Caco-2 (cell line): ENCODE results near the gene PFKFB3. TPM values are rescaled to one million over a fixed set of nuclear protein-coding genes. Genes with fewer than 3 reads are reported as not detected.
A peak's percentile ranks its signal among the peaks of the same experiment; 100 is the strongest.

Experiments
- BruUV-seq: library from RNA; stranded (reverse); fragments of 400-500 nt; replicated peaks from 2 replicates; lab custom pipeline; 2021; lab: Mats Ljungman, UMichigan
- CTCF ChIA-PET: fragments of 300-600 bp; sonication (Branson Sonifier 250); formaldehyde crosslinking; loops from one replicate; lab custom pipeline; 2022; ENCODE audit warnings: antibody characterized with exemption; lab: Charles Lee
- POLR2A ChIA-PET: fragments of 300-600 bp; sonication (Branson Sonifier 250); formaldehyde crosslinking; loops from one replicate; lab custom pipeline; 2022; ENCODE audit warnings: antibody characterized with exemption; lab: Charles Lee
- DNase-seq, 2 experiments: peaks; one replicate each; pipeline versions ENCODE4 v3.0.0 to v3.0.0-alpha.2; 2020 to 2022
- H3K27me3 ChIP-seq: replicated peaks from 2 replicates; pipeline ENCODE4 v1.6.0; 2011; ENCODE audit warnings: low read length; ENCODE audit not compliant: control insufficient read depth, insufficient read depth
- H3K36me3 ChIP-seq: 2 replicates; pipeline ENCODE4 v1.5.1; 2011; ENCODE audit warnings: low read length; ENCODE audit not compliant: control insufficient read depth, insufficient read depth
- H3K4me1 ChIP-seq: fragments of 250-450 bp; sonication (Bioruptor Pico); 2 replicates; pipeline ENCODE4 v1.5.1; 2020; ENCODE audit warnings: mild to moderate bottlenecking
- H3K4me3 ChIP-seq: 2 replicates; pipeline ENCODE4 v1.5.1; 2011; ENCODE audit warnings: low read depth, mild to moderate bottlenecking, control low read depth, low read length
- H3K9me3 ChIP-seq: fragments of 250-450 bp; sonication (Bioruptor Pico); 2 replicates; pipeline ENCODE4 v1.5.1; 2020; ENCODE audit warnings: mild to moderate bottlenecking, moderate library complexity
- H3K27ac Mint-ChIP-seq: one replicate; pipeline ENCODE4 v1.8.0; 2022; ENCODE audit warnings: mixed read lengths; ENCODE audit not compliant: unreplicated experiment
- H3K27me3 Mint-ChIP-seq: one replicate; pipeline ENCODE4 v1.8.0; 2022; ENCODE audit warnings: mixed read lengths; ENCODE audit not compliant: insufficient read depth, unreplicated experiment
- H3K36me3 Mint-ChIP-seq: one replicate; pipeline ENCODE4 v1.8.0; 2022; ENCODE audit warnings: mild to moderate bottlenecking, mixed read lengths; ENCODE audit not compliant: insufficient read depth, unreplicated experiment
- H3K4me1 Mint-ChIP-seq: one replicate; pipeline ENCODE4 v1.8.0; 2022; ENCODE audit warnings: low read depth, mixed read lengths; ENCODE audit not compliant: unreplicated experiment
- H3K4me3 Mint-ChIP-seq: one replicate; pipeline ENCODE4 v1.8.0; 2022; ENCODE audit warnings: mild to moderate bottlenecking, moderate library complexity, mixed read lengths; ENCODE audit not compliant: unreplicated experiment
- H3K9me3 Mint-ChIP-seq: one replicate; pipeline ENCODE4 v1.8.0; 2022; ENCODE audit warnings: mixed read lengths; ENCODE audit not compliant: unreplicated experiment
- CTCF ChIP-seq, 2 experiments: fragments of 200-600 bp in 1 of 2; IDR thresholded peaks; 1 replicate in 1 of 2; 2 replicates in 1 of 2; pipeline versions ENCODE4 v1.5.1 to v1.8.0; 2011 to 2022; ENCODE audit warnings: antibody characterized with exemption in 1 of 2, control low read depth in 1 of 2, inconsistent platforms in 1 of 2, low read depth in 1 of 2, low read length in 1 of 2, mild to moderate bottlenecking in 1 of 2, moderate library complexity in 1 of 2; ENCODE audit not compliant: insufficient read depth in 1 of 2, severe bottlenecking in 1 of 2, unreplicated experiment in 1 of 2
- intact Hi-C: fragments of 100-400 bp; cut with micrococcal nuclease; formaldehyde crosslinking; loops from one replicate; pipeline ENCODE4 v1.10.0; 2022; ENCODE audit not compliant: unreplicated experiment
- total RNA-seq: library from RNA; stranded (reverse); gene quantifications from 2 replicates; pipeline ENCODE4 v1.2.3, GENCODE V29; 2022

Gene PFKFB3
- total RNA-seq, 1 experiment from 2014 or later: 33.0 TPM

GRCh38 chr10:6208799-6209235, 6.1 kb downstream of the PFKFB3 start:
- Histone ChIP-seq H3K4me3 (no peak overlapping the region), H3K36me3 (peaks cover 6% of the 10 kb centered on the region), H3K27me3 (no peaks in the 10 kb centered on the region), H3K9me3 (no peaks in the 10 kb centered on the region), H3K4me1 (no peaks in the 10 kb centered on the region)
- no peak for TF ChIP-seq CTCF (IDR thresholded peaks at IDR 0.05; ENCODE audit: insufficient read depth in 1 of 2, low read depth in 1 of 2, low read length in 1 of 2, severe bottlenecking in 1 of 2, unreplicated experiment in 1 of 2)
- CTCF ChIA-PET: interaction anchor here (1.0 kb wide), 1 partner anchor 193 kb away, joined by 3 read pairs; no protein-coding TSS in a partner anchor
- Mint-ChIP-seq H3K36me3 (peaks cover 16% of the 10 kb centered on the region), H3K4me3 (no peak overlapping the region), H3K4me1 (peaks cover 6% of the 10 kb centered on the region), H3K9me3 (peaks cover 5% of the 10 kb centered on the region), H3K27me3 (no peaks in the 10 kb centered on the region), H3K27ac (no peak overlapping the region)
- no TSS peak for BruUV-seq
- intact Hi-C loops: no loop called here
- POLR2A ChIA-PET: no interaction called here
- no peak for DNase-seq

GRCh38 chr10:6211341-6211670, 8.6 kb downstream of the PFKFB3 start:
- Mint-ChIP-seq H3K9me3 (peaks cover 6% of the 10 kb centered on the region), H3K27ac (peak overlapping the region; percentile 19), H3K4me1 (peaks cover 6% of the 10 kb centered on the region), H3K27me3 (no peaks in the 10 kb centered on the region), H3K4me3 (no peak overlapping the region), H3K36me3 (peaks cover 20% of the 10 kb centered on the region)
- H3K36me3 ChIP-seq: peaks cover 7% of the 10 kb centered on the region
- H3K4me3 ChIP-seq: no peak overlapping the region
- no peaks in the 10 kb centered on the region for H3K27me3 ChIP-seq
- intact Hi-C loops: no loop called here
- H3K9me3 ChIP-seq: no peaks in the 10 kb centered on the region
- CTCF ChIA-PET: no interaction called here
- no peak for TF ChIP-seq CTCF (IDR thresholded peaks at IDR 0.05; ENCODE audit: insufficient read depth in 1 of 2, low read depth in 1 of 2, low read length in 1 of 2, severe bottlenecking in 1 of 2, unreplicated experiment in 1 of 2)
- DNase-seq: no peak
- POLR2A ChIA-PET: no interaction called here
- BruUV-seq: no TSS peak
- no peaks in the 10 kb centered on the region for H3K4me1 ChIP-seq

GRCh38 chr10:6211671-6212635, 9.2 kb downstream of the PFKFB3 start:
- intact Hi-C loops: no loop called here
- no TSS peak for BruUV-seq
- Histone ChIP-seq H3K9me3 (no peaks in the 10 kb centered on the region), H3K4me3 (no peak overlapping the region), H3K4me1 (no peaks in the 10 kb centered on the region), H3K27me3 (no peaks in the 10 kb centered on the region), H3K36me3 (peaks cover 7% of the 10 kb centered on the region)
- POLR2A ChIA-PET: no interaction called here
- no peak overlapping the region for H3K27ac Mint-ChIP-seq
- CTCF ChIA-PET: no interaction called here
- H3K36me3 Mint-ChIP-seq: peaks cover 23% of the 10 kb centered on the region
- no peaks in the 10 kb centered on the region for H3K27me3 Mint-ChIP-seq
- DNase-seq: no peak
- no peak overlapping the region for H3K4me3 Mint-ChIP-seq
- H3K4me1 Mint-ChIP-seq: peaks cover 6% of the 10 kb centered on the region
- H3K9me3 Mint-ChIP-seq: peaks cover 6% of the 10 kb centered on the region
- no peak for TF ChIP-seq CTCF (IDR thresholded peaks at IDR 0.05; ENCODE audit: insufficient read depth in 1 of 2, low read depth in 1 of 2, low read length in 1 of 2, severe bottlenecking in 1 of 2, unreplicated experiment in 1 of 2)
